Gastrocnemius medialis (tissue), 4 donors: ENCODE measurements around the gene AAMDC. TPM values are rescaled to one million over a fixed set of nuclear protein-coding genes. Genes with fewer than 3 reads are reported as not detected.

Experiments used
- ATAC-seq, 2 donors: fragments of 150-250 bp; one replicate each; pipeline ENCODE4 v1.9.1; 2016
- DNase-seq, 2 donors: peaks; one replicate each; pipeline ENCODE4 v3.0.0-alpha.2; 2019
- H3K27ac ChIP-seq, 4 donors: fragments of 200-600 bp; sonication (generic); 1 replicate in 1 of 4; 2 replicates in 3 of 4; pipeline ENCODE4 v1.5.1; 2016 to 2018; ENCODE audit warnings: mild to moderate bottlenecking in 2 of 4, moderate library complexity in 1 of 4
- H3K27me3 ChIP-seq, 3 donors: fragments of 200-600 bp; sonication (generic) in 2 of 3; 1 replicate in 1 of 3; 2 replicates in 2 of 3; pipeline versions ENCODE4 v1.5.1 to v1.6.0; 2016 to 2019; ENCODE audit warnings: mild to moderate bottlenecking in 1 of 3, moderate library complexity in 1 of 3
- H3K36me3 ChIP-seq, 2 donors: fragments of 200-600 bp; sonication (generic) in 1 of 2; one replicate each; pipeline ENCODE4 v1.5.1; 2017 to 2018
- H3K4me1 ChIP-seq, 2 donors: fragments of 200-600 bp; sonication (generic) in 1 of 2; one replicate each; pipeline ENCODE4 v1.5.1; 2016 to 2017; ENCODE audit warnings: mild to moderate bottlenecking in 2 of 2
- H3K4me3 ChIP-seq, 4 donors: fragments of 200-600 bp; sonication (generic) in 3 of 4; 1 replicate in 1 of 4; 2 replicates in 3 of 4; pipeline ENCODE4 v1.5.1; 2016 to 2019; ENCODE audit warnings: mild to moderate bottlenecking in 2 of 4
- H3K9me3 ChIP-seq, 3 donors: fragments of 200-600 bp; sonication (generic) in 2 of 3; 1 replicate in 1 of 3; 2 replicates in 2 of 3; pipeline ENCODE4 v1.5.1; 2016 to 2019
- POLR2A ChIP-seq, 2 donors: fragments of 450-650 bp; IDR thresholded peaks; one replicate each; pipeline ENCODE4 v1.6.1; 2017; ENCODE audit warnings: antibody characterized with exemption in 2 of 2, mild to moderate bottlenecking in 2 of 2, moderate library complexity in 2 of 2
- in situ Hi-C, 4 donors: fragments of 200-750 bp; cut with MboI; loops; one replicate each; pipeline versions ENCODE4 v1.15.0 to v1.8.0; 2017; ENCODE audit warnings: low sequenced_read_pairs in 4 of 4
- intact Hi-C: fragments of 100-400 bp; cut with DNase I; formaldehyde crosslinking; loops from one replicate; pipeline ENCODE4 v1.15.1; 2023; ENCODE audit warnings: low total_unique reads
- total RNA-seq, 4 donors: library from RNA; depleted of rRNA; stranded (reverse); fragments of >200 nt; gene quantifications; one replicate each; pipeline versions ENCODE4 v1.1.0 to v1.2.3, GENCODE V29; 2016
- TF ChIP-seq, protein P1 (sequence below), 5 experiments: fragments of 450-650 bp in 3 of 5; fragments of 200-600 bp in 2 of 5; sonication (generic) in 2 of 5; IDR thresholded peaks in 4 of 5; conservative IDR thresholded peaks in 1 of 5; 1 replicate in 4 of 5; 2 replicates in 1 of 5; pipeline ENCODE4 v1.5.1; 2016 to 2019; ENCODE audit warnings: antibody characterized with exemption in 5 of 5, mild to moderate bottlenecking in 3 of 5, moderate library complexity in 3 of 5

The AAMDC gene
- total RNA-seq, 4 donors from 2014 or later, result 32.4 to 70.3 (median 48.3) TPM

DNA sequence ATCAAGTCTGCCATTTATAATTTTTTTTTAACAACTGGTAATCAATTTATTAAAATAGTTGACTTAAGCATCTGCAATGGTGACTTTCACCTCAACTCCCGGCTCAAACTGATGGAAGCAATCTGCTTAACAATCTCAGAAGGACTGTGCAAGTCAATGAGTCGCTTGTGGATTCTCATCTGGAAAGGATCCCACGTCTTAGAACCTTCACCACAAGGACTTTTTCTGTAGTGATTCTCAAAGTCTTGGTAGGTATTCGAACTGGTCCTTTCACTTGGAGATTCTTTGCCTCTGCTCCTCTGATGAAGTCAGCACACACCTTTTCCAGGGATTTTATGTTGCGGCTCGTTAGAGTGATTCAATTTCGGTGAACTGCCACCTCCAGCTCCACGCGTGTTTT lies 7.7 kb upstream of the AAMDC start:
- Histone ChIP-seq H3K27me3 (no peaks in the 10 kb centered on the region), H3K9me3 (no peaks in the 10 kb centered on the region), H3K4me3 (no peak overlapping the region), H3K27ac (no peak overlapping the region), H3K36me3 (no peaks in the 10 kb centered on the region), H3K4me1 (peaks cover 24 to 30% of the 10 kb centered on the region in 2 donors)
- intact Hi-C loops (no loop called here), in situ Hi-C loops (loop anchor here in 2 of 4 donors (10.0 to 25.0 kb wide), 2 partner anchors 174 to 182 kb away; partner anchors contain the start of gene INTS4 (in 2 of the 2))
- no peak for ATAC-seq
- no peak for TF ChIP-seq POLR2A (IDR thresholded peaks at IDR 0.05)
- TF ChIP-seq, protein P1, sequence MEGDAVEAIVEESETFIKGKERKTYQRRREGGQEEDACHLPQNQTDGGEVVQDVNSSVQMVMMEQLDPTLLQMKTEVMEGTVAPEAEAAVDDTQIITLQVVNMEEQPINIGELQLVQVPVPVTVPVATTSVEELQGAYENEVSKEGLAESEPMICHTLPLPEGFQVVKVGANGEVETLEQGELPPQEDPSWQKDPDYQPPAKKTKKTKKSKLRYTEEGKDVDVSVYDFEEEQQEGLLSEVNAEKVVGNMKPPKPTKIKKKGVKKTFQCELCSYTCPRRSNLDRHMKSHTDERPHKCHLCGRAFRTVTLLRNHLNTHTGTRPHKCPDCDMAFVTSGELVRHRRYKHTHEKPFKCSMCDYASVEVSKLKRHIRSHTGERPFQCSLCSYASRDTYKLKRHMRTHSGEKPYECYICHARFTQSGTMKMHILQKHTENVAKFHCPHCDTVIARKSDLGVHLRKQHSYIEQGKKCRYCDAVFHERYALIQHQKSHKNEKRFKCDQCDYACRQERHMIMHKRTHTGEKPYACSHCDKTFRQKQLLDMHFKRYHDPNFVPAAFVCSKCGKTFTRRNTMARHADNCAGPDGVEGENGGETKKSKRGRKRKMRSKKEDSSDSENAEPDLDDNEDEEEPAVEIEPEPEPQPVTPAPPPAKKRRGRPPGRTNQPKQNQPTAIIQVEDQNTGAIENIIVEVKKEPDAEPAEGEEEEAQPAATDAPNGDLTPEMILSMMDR (IDR thresholded peaks at IDR 0.05 in 4 of 5, conservative IDR thresholded peaks at IDR 0.05 in 1 of 5), result no peak
- no peak for DNase-seq

DNA sequence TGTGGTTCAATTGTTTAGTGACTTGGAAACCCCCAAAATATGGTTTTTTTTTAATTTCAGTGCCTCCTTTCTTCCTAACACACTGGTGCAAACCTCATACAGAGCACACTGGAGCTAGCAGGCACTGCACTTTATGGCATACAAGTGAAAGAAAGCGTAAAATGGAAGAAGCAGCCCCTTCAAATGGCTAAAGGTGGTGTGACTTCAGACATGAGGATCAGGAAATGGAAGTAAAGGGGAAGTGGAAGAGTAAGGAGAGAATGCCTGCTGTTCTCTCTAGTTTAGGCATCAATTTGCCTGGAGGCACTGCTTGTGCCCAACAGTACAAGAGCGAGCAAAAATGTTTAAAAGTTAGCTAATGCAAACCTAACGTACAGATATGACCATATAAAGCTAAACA lies 6.1 kb upstream of the AAMDC start:
- intact Hi-C loops, result no loop called here
- no peak for DNase-seq
- no peak overlapping the region for H3K4me3 ChIP-seq
- H3K9me3 ChIP-seq, result no peaks in the 10 kb centered on the region
- in situ Hi-C loops, result loop anchor here in 2 of 4 donors (10.0 to 25.0 kb wide), 2 partner anchors 172 to 180 kb away; partner anchors contain the start of gene INTS4 (in 2 of the 2)
- no peaks in the 10 kb centered on the region for H3K27me3 ChIP-seq
- H3K4me1 ChIP-seq, result peaks cover 30 to 32% of the 10 kb centered on the region in 2 donors
- no peak for ATAC-seq
- no peak overlapping the region for H3K27ac ChIP-seq
- H3K36me3 ChIP-seq, result no peaks in the 10 kb centered on the region
- no peak for TF ChIP-seq POLR2A (IDR thresholded peaks at IDR 0.05)
- TF ChIP-seq, protein P1 (IDR thresholded peaks at IDR 0.05 in 4 of 5, conservative IDR thresholded peaks at IDR 0.05 in 1 of 5), result no peak

DNA sequence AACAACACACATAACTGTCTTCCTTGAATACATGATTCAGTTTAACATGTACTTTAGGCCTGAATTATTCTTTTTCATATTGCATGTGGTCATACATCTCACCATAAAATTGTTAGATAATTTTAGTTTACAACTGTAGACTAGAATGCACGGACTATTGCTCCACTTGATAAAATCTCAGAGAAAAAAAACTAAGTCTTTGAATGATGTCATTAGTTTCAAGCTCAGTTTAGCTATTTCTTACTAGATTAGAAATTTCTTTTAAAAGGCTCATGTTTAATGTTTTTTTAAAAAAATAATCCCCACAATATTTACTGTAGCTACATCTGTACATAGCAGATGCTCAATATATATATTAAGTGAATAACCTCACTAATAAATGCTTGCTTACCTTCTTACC lies 5.5 kb upstream of the AAMDC start:
- no peak overlapping the region for H3K4me3 ChIP-seq
- no peaks in the 10 kb centered on the region for H3K36me3 ChIP-seq
- TF ChIP-seq, protein P1 (IDR thresholded peaks at IDR 0.05 in 4 of 5, conservative IDR thresholded peaks at IDR 0.05 in 1 of 5), result no peak
- no peak for TF ChIP-seq POLR2A (IDR thresholded peaks at IDR 0.05)
- H3K27ac ChIP-seq, result no peak overlapping the region
- DNase-seq, result no peak
- intact Hi-C loops (no loop called here), in situ Hi-C loops (loop anchor here in 2 of 4 donors (10.0 to 25.0 kb wide), 2 partner anchors 172 to 179 kb away; partner anchors contain the start of gene INTS4 (in 2 of the 2))
- H3K4me1 ChIP-seq, result peaks cover 27 to 32% of the 10 kb centered on the region in 2 donors
- ATAC-seq, result no peak
- H3K9me3 ChIP-seq, result no peaks in the 10 kb centered on the region
- H3K27me3 ChIP-seq, result no peaks in the 10 kb centered on the region

DNA sequence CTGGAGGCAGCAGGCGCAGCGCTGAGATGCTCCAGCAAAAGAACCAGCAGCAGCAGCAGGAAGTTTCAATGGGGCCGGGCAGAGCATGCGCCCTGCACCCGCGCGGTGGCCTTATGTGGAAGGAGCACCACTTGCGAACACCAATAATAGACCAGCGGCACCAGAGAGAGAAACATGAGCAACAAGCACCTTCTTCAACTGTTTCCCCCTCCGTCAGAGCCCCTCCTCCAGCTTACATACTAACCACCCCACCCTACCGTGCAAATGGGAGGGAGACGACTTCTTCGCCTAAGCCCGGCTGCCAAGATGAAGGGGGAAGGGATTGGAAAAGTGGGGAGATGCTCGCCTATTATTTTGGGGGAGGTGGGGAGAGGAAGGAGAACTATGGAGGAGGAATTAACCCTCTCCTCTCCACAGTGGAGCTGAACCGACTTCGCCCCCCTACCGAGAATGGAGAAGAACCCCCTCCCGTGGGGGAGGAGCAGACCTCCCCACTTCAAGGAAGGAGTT lies 1.5 kb upstream of the AAMDC start:
- Histone ChIP-seq H3K27me3 (no peaks in the 10 kb centered on the region), H3K4me1 (peaks cover 53% of the 10 kb centered on the region in 2 donors), H3K4me3 (peak overlapping the region; percentile 92 to 97 (median 96)), H3K9me3 (no peaks in the 10 kb centered on the region), H3K27ac (peak overlapping the region; percentile 98 to 99 (median 99)), H3K36me3 (no peaks in the 10 kb centered on the region)
- TF ChIP-seq POLR2A (IDR thresholded peaks at IDR 0.05), result peak; percentile 64 to 84
- TF ChIP-seq, protein P1 (IDR thresholded peaks at IDR 0.05 in 4 of 5, conservative IDR thresholded peaks at IDR 0.05 in 1 of 5), result peak in 1 of 5 experiments; percentile 38
- ATAC-seq (peak; percentile 43 to 64), DNase-seq (peak; percentile 78 to 83)
- in situ Hi-C loops (loop anchor here in 2 of 4 donors (10.0 to 25.0 kb wide), 2 partner anchors 168 to 175 kb away; partner anchors contain the start of gene INTS4 (in 2 of the 2)), intact Hi-C loops (no loop called here)
